Caco-2 (cell line): ENCODE measurements around the gene ATP1A2. TPM values are rescaled to one million over a fixed set of nuclear protein-coding genes. Genes with fewer than 3 reads are reported as not detected.

Source experiments
- BruUV-seq: library from RNA; stranded (reverse); fragments of 400-500 nt; replicated peaks from 2 replicates; lab custom pipeline; 2021; lab: Mats Ljungman, UMichigan
- CTCF ChIA-PET: fragments of 300-600 bp; sonication (Branson Sonifier 250); formaldehyde crosslinking; loops from one replicate; lab custom pipeline; 2022; ENCODE audit warnings: antibody characterized with exemption; lab: Charles Lee
- POLR2A ChIA-PET: fragments of 300-600 bp; sonication (Branson Sonifier 250); formaldehyde crosslinking; loops from one replicate; lab custom pipeline; 2022; ENCODE audit warnings: antibody characterized with exemption; lab: Charles Lee
- DNase-seq, 2 experiments: peaks; one replicate each; pipeline versions ENCODE4 v3.0.0 to v3.0.0-alpha.2; 2020 to 2022
- H3K27me3 ChIP-seq: replicated peaks from 2 replicates; pipeline ENCODE4 v1.6.0; 2011; ENCODE audit warnings: low read length; ENCODE audit not compliant: control insufficient read depth, insufficient read depth
- H3K36me3 ChIP-seq: 2 replicates; pipeline ENCODE4 v1.5.1; 2011; ENCODE audit warnings: low read length; ENCODE audit not compliant: control insufficient read depth, insufficient read depth
- H3K4me1 ChIP-seq: fragments of 250-450 bp; sonication (Bioruptor Pico); 2 replicates; pipeline ENCODE4 v1.5.1; 2020; ENCODE audit warnings: mild to moderate bottlenecking
- H3K4me3 ChIP-seq: 2 replicates; pipeline ENCODE4 v1.5.1; 2011; ENCODE audit warnings: low read depth, mild to moderate bottlenecking, control low read depth, low read length
- H3K9me3 ChIP-seq: fragments of 250-450 bp; sonication (Bioruptor Pico); 2 replicates; pipeline ENCODE4 v1.5.1; 2020; ENCODE audit warnings: mild to moderate bottlenecking, moderate library complexity
- H3K27ac Mint-ChIP-seq: one replicate; pipeline ENCODE4 v1.8.0; 2022; ENCODE audit warnings: mixed read lengths; ENCODE audit not compliant: unreplicated experiment
- H3K27me3 Mint-ChIP-seq: one replicate; pipeline ENCODE4 v1.8.0; 2022; ENCODE audit warnings: mixed read lengths; ENCODE audit not compliant: insufficient read depth, unreplicated experiment
- H3K36me3 Mint-ChIP-seq: one replicate; pipeline ENCODE4 v1.8.0; 2022; ENCODE audit warnings: mild to moderate bottlenecking, mixed read lengths; ENCODE audit not compliant: insufficient read depth, unreplicated experiment
- H3K4me1 Mint-ChIP-seq: one replicate; pipeline ENCODE4 v1.8.0; 2022; ENCODE audit warnings: low read depth, mixed read lengths; ENCODE audit not compliant: unreplicated experiment
- H3K4me3 Mint-ChIP-seq: one replicate; pipeline ENCODE4 v1.8.0; 2022; ENCODE audit warnings: mild to moderate bottlenecking, moderate library complexity, mixed read lengths; ENCODE audit not compliant: unreplicated experiment
- H3K9me3 Mint-ChIP-seq: one replicate; pipeline ENCODE4 v1.8.0; 2022; ENCODE audit warnings: mixed read lengths; ENCODE audit not compliant: unreplicated experiment
- CTCF ChIP-seq, 2 experiments: fragments of 200-600 bp in 1 of 2; IDR thresholded peaks; 1 replicate in 1 of 2; 2 replicates in 1 of 2; pipeline versions ENCODE4 v1.5.1 to v1.8.0; 2011 to 2022; ENCODE audit warnings: antibody characterized with exemption in 1 of 2, control low read depth in 1 of 2, inconsistent platforms in 1 of 2, low read depth in 1 of 2, low read length in 1 of 2, mild to moderate bottlenecking in 1 of 2, moderate library complexity in 1 of 2; ENCODE audit not compliant: insufficient read depth in 1 of 2, severe bottlenecking in 1 of 2, unreplicated experiment in 1 of 2
- intact Hi-C: fragments of 100-400 bp; cut with micrococcal nuclease; formaldehyde crosslinking; loops from one replicate; pipeline ENCODE4 v1.10.0; 2022; ENCODE audit not compliant: unreplicated experiment
- total RNA-seq: library from RNA; stranded (reverse); gene quantifications from 2 replicates; pipeline ENCODE4 v1.2.3, GENCODE V29; 2022

Gene ATP1A2
- total RNA-seq, 1 experiment from 2014 or later, result 0.36 TPM

- no peak for TF ChIP-seq CTCF (IDR thresholded peaks at IDR 0.05; ENCODE audit: insufficient read depth in 1 of 2, low read depth in 1 of 2, low read length in 1 of 2, severe bottlenecking in 1 of 2, unreplicated experiment in 1 of 2)
- Mint-ChIP-seq H3K9me3 (no peaks in the 10 kb centered on the region), H3K4me3 (no peak overlapping the region), H3K4me1 (no peaks in the 10 kb centered on the region), H3K27me3 (peaks cover 2% of the 10 kb centered on the region), H3K27ac (no peak overlapping the region), H3K36me3 (no peaks in the 10 kb centered on the region)
- BruUV-seq, result no TSS peak
- H3K27me3 ChIP-seq, result no peaks in the 10 kb centered on the region
- intact Hi-C loops, result no loop called here
- H3K4me1 ChIP-seq, result no peaks in the 10 kb centered on the region
- ChIA-PET CTCF (interaction anchor here (0.8 to 1.0 kb wide), 2 partner anchors 26 to 39 kb away, joined by 3 read pairs; no protein-coding TSS in a partner anchor), POLR2A (no interaction called here)
- DNase-seq, result no peak
- no peaks in the 10 kb centered on the region for H3K36me3 ChIP-seq
- no peaks in the 10 kb centered on the region for H3K9me3 ChIP-seq
- H3K4me3 ChIP-seq, result no peak overlapping the region
These were observed 51.5 kb downstream of the ATP1A2 start for GRCh38 chr1:160167056-160167455.

GRCh38 chr1:160167580-160167979, 52.0 kb downstream of the ATP1A2 start:
- Histone ChIP-seq H3K4me1 (no peaks in the 10 kb centered on the region), H3K36me3 (no peaks in the 10 kb centered on the region), H3K4me3 (no peak overlapping the region), H3K9me3 (no peaks in the 10 kb centered on the region), H3K27me3 (no peaks in the 10 kb centered on the region)
- intact Hi-C loops, result no loop called here
- ChIA-PET POLR2A (interaction anchor here (0.7 kb wide), 1 partner anchor 85 kb away, joined by 6 read pairs; no protein-coding TSS in a partner anchor), CTCF (interaction anchor here (1.0 kb wide), 1 partner anchor 40 kb away, joined by 3 read pairs; no protein-coding TSS in a partner anchor)
- Mint-ChIP-seq H3K9me3 (no peaks in the 10 kb centered on the region), H3K27ac (no peak overlapping the region), H3K4me3 (no peak overlapping the region), H3K27me3 (peaks cover 2% of the 10 kb centered on the region), H3K36me3 (no peaks in the 10 kb centered on the region), H3K4me1 (no peaks in the 10 kb centered on the region)
- no TSS peak for BruUV-seq
- no peak for DNase-seq
- no peak for TF ChIP-seq CTCF (IDR thresholded peaks at IDR 0.05; ENCODE audit: insufficient read depth in 1 of 2, low read depth in 1 of 2, low read length in 1 of 2, severe bottlenecking in 1 of 2, unreplicated experiment in 1 of 2)

- H3K27me3 Mint-ChIP-seq, result peaks cover 2% of the 10 kb centered on the region
- no peaks in the 10 kb centered on the region for H3K4me1 Mint-ChIP-seq
- Histone ChIP-seq H3K9me3 (no peaks in the 10 kb centered on the region), H3K4me1 (no peaks in the 10 kb centered on the region), H3K27me3 (no peaks in the 10 kb centered on the region), H3K4me3 (no peak overlapping the region), H3K36me3 (no peaks in the 10 kb centered on the region)
- H3K4me3 Mint-ChIP-seq, result no peak overlapping the region
- H3K27ac Mint-ChIP-seq, result no peak overlapping the region
- ChIA-PET CTCF (interaction anchor here (1.0 kb wide), 1 partner anchor 40 kb away, joined by 3 read pairs; no protein-coding TSS in a partner anchor), POLR2A (interaction anchor here (0.7 kb wide), 1 partner anchor 84 kb away, joined by 6 read pairs; no protein-coding TSS in a partner anchor)
- no TSS peak for BruUV-seq
- no peak for TF ChIP-seq CTCF (IDR thresholded peaks at IDR 0.05; ENCODE audit: insufficient read depth in 1 of 2, low read depth in 1 of 2, low read length in 1 of 2, severe bottlenecking in 1 of 2, unreplicated experiment in 1 of 2)
- H3K36me3 Mint-ChIP-seq, result no peaks in the 10 kb centered on the region
- DNase-seq, result no peak
- no peaks in the 10 kb centered on the region for H3K9me3 Mint-ChIP-seq
- intact Hi-C loops, result no loop called here
These were observed 52.5 kb downstream of the ATP1A2 start for GRCh38 chr1:160168016-160168415.
